ENCODE results near the gene SLC15A1.

- TF ChIP-seq, protein P1, sequence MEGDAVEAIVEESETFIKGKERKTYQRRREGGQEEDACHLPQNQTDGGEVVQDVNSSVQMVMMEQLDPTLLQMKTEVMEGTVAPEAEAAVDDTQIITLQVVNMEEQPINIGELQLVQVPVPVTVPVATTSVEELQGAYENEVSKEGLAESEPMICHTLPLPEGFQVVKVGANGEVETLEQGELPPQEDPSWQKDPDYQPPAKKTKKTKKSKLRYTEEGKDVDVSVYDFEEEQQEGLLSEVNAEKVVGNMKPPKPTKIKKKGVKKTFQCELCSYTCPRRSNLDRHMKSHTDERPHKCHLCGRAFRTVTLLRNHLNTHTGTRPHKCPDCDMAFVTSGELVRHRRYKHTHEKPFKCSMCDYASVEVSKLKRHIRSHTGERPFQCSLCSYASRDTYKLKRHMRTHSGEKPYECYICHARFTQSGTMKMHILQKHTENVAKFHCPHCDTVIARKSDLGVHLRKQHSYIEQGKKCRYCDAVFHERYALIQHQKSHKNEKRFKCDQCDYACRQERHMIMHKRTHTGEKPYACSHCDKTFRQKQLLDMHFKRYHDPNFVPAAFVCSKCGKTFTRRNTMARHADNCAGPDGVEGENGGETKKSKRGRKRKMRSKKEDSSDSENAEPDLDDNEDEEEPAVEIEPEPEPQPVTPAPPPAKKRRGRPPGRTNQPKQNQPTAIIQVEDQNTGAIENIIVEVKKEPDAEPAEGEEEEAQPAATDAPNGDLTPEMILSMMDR (IDR thresholded peaks at IDR 0.05; ENCODE audit: low read depth, low read length): no peak
- no peak for TF ChIP-seq POLR2A (IDR thresholded peaks at IDR 0.05; ENCODE audit: extremely low read depth, insufficient read length)
Observed at GRCh38 chr13:98795220-98795619, 42.7 kb upstream of the SLC15A1 start.
